ENCODE measurements around the gene NLRP14. TPM values are rescaled to one million over a fixed set of nuclear protein-coding genes. Genes with fewer than 3 reads are reported as not detected.

Gene NLRP14
- total and polyA plus RNA-seq, 2 donors (not counting 3 experiments of a cell fraction or from before 2014, with no cell fraction given): 0.24 to 0.26 TPM

GRCh38 chr11:6991227-6991626 lies 29.1 kb upstream of the NLRP14 start:
- CTCF ChIA-PET: no interaction called here
- H3K27ac ChIP-seq (ENCODE audit: insufficient read depth, low read depth, low read length): no peak overlapping the region
- BruUV-seq (replicated peaks): no TSS peak
- H3K4me1 ChIP-seq (ENCODE audit: control insufficient read depth, extremely low read depth, insufficient read depth, low read length): no peaks in the 10 kb centered on the region
- no peaks in the 10 kb centered on the region for H3K9me3 ChIP-seq (replicated peaks; ENCODE audit: control insufficient read depth, insufficient read depth, low read length)
- no peak for DNase-seq (ENCODE audit: low read depth, low spot score)
- dilution Hi-C loops (cut with MboI; ENCODE audit: extremely low pct_ligation_motif_present, low sequenced_read_pairs) (no loop called here), intact Hi-C loops (cut with micrococcal nuclease) (loop anchor here (5.0 kb wide), 1 partner anchor 64 kb away; the partner anchor contains the start of gene ZNF215)
- no peaks in the 10 kb centered on the region for H4K20me1 ChIP-seq (replicated peaks; ENCODE audit: control insufficient read depth, extremely low read depth, insufficient read depth, low read length)
- no peak overlapping the region for H3K4me3 ChIP-seq (replicated peaks in 1 of 3; ENCODE audit: insufficient read depth in 1 of 3, low read depth in 1 of 3, low read length in 3 of 3)
- no peaks in the 10 kb centered on the region for H3K27me3 ChIP-seq (ENCODE audit: control insufficient read depth in 2 of 2, insufficient read depth in 2 of 2, low read length in 2 of 2)
- H3K79me2 ChIP-seq (ENCODE audit: control insufficient read depth, insufficient read depth, low read length): no peaks in the 10 kb centered on the region
- H3K36me3 ChIP-seq (ENCODE audit: control insufficient read depth in 2 of 2, extremely low read depth in 1 of 2, insufficient read depth in 2 of 2, low read length in 2 of 2): no peaks in the 10 kb centered on the region
- no peak overlapping the region for H2AFZ ChIP-seq (ENCODE audit: low read depth, low read length)
- no peak for FAIRE-seq
- no peak overlapping the region for H3K9ac ChIP-seq (replicated peaks; ENCODE audit: extremely low read depth, insufficient read depth, low read length)
- POLR2A ChIA-PET: no interaction called here
- TF ChIP-seq EZH2 (IDR thresholded peaks at IDR 0.05; ENCODE audit: borderline replicate concordance, low read depth, low read length, severe bottlenecking): no peak
- TF ChIP-seq POLR2AphosphoS5 (IDR thresholded peaks at IDR 0.05; ENCODE audit: insufficient read depth, low read depth, low read length): no peak
- TF ChIP-seq MYC (IDR thresholded peaks at IDR 0.05; ENCODE audit: low read depth, low read length): no peak
- TF ChIP-seq MAX (IDR thresholded peaks at IDR 0.05; ENCODE audit: insufficient read depth, insufficient read length): no peak
- no peak for TF ChIP-seq FOS (IDR thresholded peaks at IDR 0.05; ENCODE audit: borderline replicate concordance, insufficient read depth, low read length)
- no peak for TF ChIP-seq GATA2 (IDR thresholded peaks at IDR 0.05; ENCODE audit: insufficient read depth, insufficient read length, low read depth, low read length)
- TF ChIP-seq JUN (IDR thresholded peaks at IDR 0.05; ENCODE audit: borderline replicate concordance, insufficient read depth, insufficient read length, low read depth): no peak
- TF ChIP-seq CTCF (IDR thresholded peaks at IDR 0.05; ENCODE audit: extremely low read depth in 1 of 2, insufficient read depth in 1 of 2, low read depth in 1 of 2, low read length in 2 of 2): no peak
- TF ChIP-seq POLR2A (IDR thresholded peaks at IDR 0.05; ENCODE audit: low read depth, low read length): no peak
- no peaks in the 10 kb centered on the region for H3K9me1 ChIP-seq (replicated peaks; ENCODE audit: control insufficient read depth, extremely low read depth, insufficient read depth, low read length)
- H3K4me2 ChIP-seq (ENCODE audit: insufficient read depth, low read length): no peak overlapping the region
